GM06990 (cell line): ENCODE results near the gene ABCB9.

Experiments
- DNase-seq: peaks from one replicate; pipeline ENCODE4 v3.0.0-alpha.2; 2011; ENCODE audit not compliant: insufficient read length; ENCODE audit errors: extremely low read depth
- H3K27me3 ChIP-seq: replicated peaks from 2 replicates; pipeline ENCODE4 v1.6.0; 2011; ENCODE audit warnings: low read length; ENCODE audit not compliant: control insufficient read depth, insufficient read depth
- H3K36me3 ChIP-seq: 2 replicates; pipeline ENCODE4 v1.5.1; 2011; ENCODE audit warnings: low read length; ENCODE audit not compliant: control insufficient read depth, insufficient read depth
- H3K4me3 ChIP-seq: replicated peaks from 2 replicates; pipeline ENCODE4 v1.5.1; 2011; ENCODE audit warnings: low read depth, mild to moderate bottlenecking, control low read depth, low read length
- TF ChIP-seq, protein P1 (sequence below): IDR thresholded peaks from 2 replicates; pipeline ENCODE4 v1.5.1; 2011; ENCODE audit warnings: low read length, control low read depth, mild to moderate bottlenecking, inconsistent platforms; ENCODE audit not compliant: insufficient read depth, poor library complexity, severe bottlenecking

Gene ABCB9

GRCh38 chr12:122965321-122965751 lies 927 bp downstream of the ABCB9 start:
- TF ChIP-seq, protein P1, sequence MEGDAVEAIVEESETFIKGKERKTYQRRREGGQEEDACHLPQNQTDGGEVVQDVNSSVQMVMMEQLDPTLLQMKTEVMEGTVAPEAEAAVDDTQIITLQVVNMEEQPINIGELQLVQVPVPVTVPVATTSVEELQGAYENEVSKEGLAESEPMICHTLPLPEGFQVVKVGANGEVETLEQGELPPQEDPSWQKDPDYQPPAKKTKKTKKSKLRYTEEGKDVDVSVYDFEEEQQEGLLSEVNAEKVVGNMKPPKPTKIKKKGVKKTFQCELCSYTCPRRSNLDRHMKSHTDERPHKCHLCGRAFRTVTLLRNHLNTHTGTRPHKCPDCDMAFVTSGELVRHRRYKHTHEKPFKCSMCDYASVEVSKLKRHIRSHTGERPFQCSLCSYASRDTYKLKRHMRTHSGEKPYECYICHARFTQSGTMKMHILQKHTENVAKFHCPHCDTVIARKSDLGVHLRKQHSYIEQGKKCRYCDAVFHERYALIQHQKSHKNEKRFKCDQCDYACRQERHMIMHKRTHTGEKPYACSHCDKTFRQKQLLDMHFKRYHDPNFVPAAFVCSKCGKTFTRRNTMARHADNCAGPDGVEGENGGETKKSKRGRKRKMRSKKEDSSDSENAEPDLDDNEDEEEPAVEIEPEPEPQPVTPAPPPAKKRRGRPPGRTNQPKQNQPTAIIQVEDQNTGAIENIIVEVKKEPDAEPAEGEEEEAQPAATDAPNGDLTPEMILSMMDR: no peak
- H3K4me3 ChIP-seq: no peak overlapping the region
- no peaks in the 10 kb centered on the region for H3K27me3 ChIP-seq
- no peak for DNase-seq
- H3K36me3 ChIP-seq: no peaks in the 10 kb centered on the region

- Histone ChIP-seq H3K27me3 (no peaks in the 10 kb centered on the region), H3K4me3 (no peak overlapping the region), H3K36me3 (no peaks in the 10 kb centered on the region)
- no peak for DNase-seq
- TF ChIP-seq, protein P1: no peak
Measured at GRCh38 chr12:122964439-122965257, 1.6 kb downstream of the ABCB9 start.

- Histone ChIP-seq H3K36me3 (no peaks in the 10 kb centered on the region), H3K4me3 (no peak overlapping the region), H3K27me3 (no peaks in the 10 kb centered on the region)
- TF ChIP-seq, protein P1: no peak
- DNase-seq: no peak
Measured at GRCh38 chr12:122963941-122964265, 2.4 kb downstream of the ABCB9 start.

DNA sequence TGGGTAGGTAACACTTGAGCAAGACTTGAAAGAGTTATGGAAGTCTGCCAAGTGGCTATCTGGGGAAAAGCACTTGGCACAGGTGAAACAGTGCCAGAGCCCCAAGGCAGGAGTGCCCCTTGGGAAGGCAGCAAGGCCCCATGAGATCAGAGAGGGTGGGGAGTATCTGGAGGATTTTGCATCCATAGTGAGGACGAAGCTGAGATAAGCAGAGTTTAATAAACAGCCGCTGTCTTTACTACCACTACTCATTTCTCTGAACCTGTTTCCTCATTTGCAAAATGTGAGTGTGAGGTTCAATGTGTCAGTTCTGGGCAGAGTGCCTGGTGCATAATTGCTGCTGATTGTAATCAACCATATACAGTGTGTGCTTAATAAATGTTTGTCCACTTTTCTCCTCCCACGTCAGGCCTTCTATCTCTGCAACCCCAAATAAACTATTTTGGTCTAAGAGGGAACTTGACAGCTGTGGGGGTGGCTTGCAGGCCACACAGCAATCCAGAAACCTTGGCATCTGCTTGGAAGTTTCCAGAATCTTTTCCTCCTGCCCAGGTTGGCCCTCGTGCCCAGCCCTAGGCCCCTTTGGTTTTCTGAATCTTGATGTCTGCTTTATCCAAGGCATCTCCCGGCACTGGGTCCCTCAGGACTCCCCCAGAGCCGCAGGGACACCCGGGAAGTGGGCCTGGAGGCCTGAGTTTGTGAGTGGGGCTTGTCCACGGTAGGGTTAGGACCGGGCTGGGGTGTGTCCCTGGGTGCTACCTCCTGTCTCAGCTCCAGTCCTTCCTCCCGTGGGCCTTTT lies 4.5 kb downstream of the ABCB9 start:
- no peak for DNase-seq
- TF ChIP-seq, protein P1: no peak
- no peaks in the 10 kb centered on the region for H3K36me3 ChIP-seq
- H3K4me3 ChIP-seq: no peak overlapping the region
- no peaks in the 10 kb centered on the region for H3K27me3 ChIP-seq

DNA sequence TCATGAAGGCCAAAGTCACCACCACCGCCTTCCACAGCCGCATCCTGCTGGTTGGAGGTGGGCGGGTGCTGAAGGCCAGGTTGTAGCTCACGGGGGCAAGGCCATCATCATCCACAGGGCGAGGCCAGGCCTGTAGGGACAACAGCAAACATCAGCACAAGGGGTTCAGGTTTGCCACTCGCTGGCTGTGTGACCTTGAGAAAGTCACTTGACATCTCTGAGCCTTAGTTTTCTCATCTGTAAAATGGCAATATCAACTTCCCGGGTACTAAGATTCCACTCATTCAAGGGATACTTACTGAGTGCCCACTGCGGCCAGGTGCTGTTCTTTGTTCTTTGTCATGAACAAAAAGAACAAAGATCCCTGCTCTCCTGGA lies 6.1 kb downstream of the ABCB9 start:
- H3K4me3 ChIP-seq: no peak overlapping the region
- TF ChIP-seq, protein P1: no peak
- H3K27me3 ChIP-seq: no peaks in the 10 kb centered on the region
- no peak for DNase-seq
- no peaks in the 10 kb centered on the region for H3K36me3 ChIP-seq
